HL-60 (cell line): ENCODE data around the gene OR52D1.

Experiments
- DNase-seq, 2 experiments: peaks; one replicate each; pipeline ENCODE4 v3.0.0-alpha.2; 2010 to 2020; ENCODE audit warnings: low read depth in 1 of 2, low spot score in 1 of 2
- H3K27ac ChIP-seq: fragments of 250-450 bp; sonication (Bioruptor Pico); replicated peaks from 2 replicates; pipeline ENCODE4 v1.5.1; 2020; ENCODE audit warnings: mild to moderate bottlenecking, moderate library complexity
- H3K27me3 ChIP-seq: fragments of 250-450 bp; sonication (Bioruptor Pico); 2 replicates; pipeline ENCODE4 v1.5.1; 2021; ENCODE audit warnings: mild to moderate bottlenecking, moderate library complexity; ENCODE audit not compliant: insufficient read depth, poor library complexity, severe bottlenecking
- H3K4me3 ChIP-seq: replicated peaks from 2 replicates; pipeline ENCODE4 v1.5.1; 2011; ENCODE audit warnings: mild to moderate bottlenecking, control low read depth, low read length; ENCODE audit not compliant: insufficient read depth
- CTCF ChIP-seq: IDR thresholded peaks from one replicate; pipeline ENCODE4 v1.5.1; 2011; ENCODE audit warnings: low read length, control low read depth, inconsistent platforms; ENCODE audit not compliant: insufficient read depth
- GABPA ChIP-seq: IDR thresholded peaks from 2 replicates; pipeline ENCODE4 v1.6.1; 2012; ENCODE audit warnings: low read depth
- POLR2AphosphoS5 ChIP-seq: IDR thresholded peaks from 2 replicates; pipeline ENCODE4 v1.6.1; 2012; ENCODE audit warnings: low read depth
- REST ChIP-seq: IDR thresholded peaks from 2 replicates; pipeline ENCODE4 v1.6.1; 2012; ENCODE audit warnings: low read depth; ENCODE audit not compliant: insufficient replicate concordance
- SPI1 ChIP-seq: IDR thresholded peaks from 2 replicates; pipeline ENCODE4 v1.6.1; 2012; ENCODE audit warnings: low read depth, mild to moderate bottlenecking, borderline replicate concordance

OR52D1 gene

GRCh38 chr11:5508605-5509004 is 20.1 kb downstream of the OR52D1 start:
- Histone ChIP-seq H3K4me3 (no peak overlapping the region), H3K27me3 (peaks cover 9% of the 10 kb centered on the region), H3K27ac (no peak overlapping the region)
- TF ChIP-seq REST (no peak), CTCF (no peak), SPI1 (no peak), GABPA (no peak), POLR2AphosphoS5 (no peak)
- DNase-seq, result no peak

GRCh38 chr11:5509803-5510202 is 21.3 kb downstream of the OR52D1 start, which contains the start of gene UBQLN3:
Gene UBQLN3 (minus strand): TSS chr11:5509957. CDS start chr11:5509558, 399 bp downstream.
- DNase-seq, result no peak
- Histone ChIP-seq H3K27me3 (peaks cover 9% of the 10 kb centered on the region), H3K4me3 (no peak within 1 kb of the TSS), H3K27ac (no peak within 1 kb of the TSS)
- no peak for TF ChIP-seq GABPA
- no peak for TF ChIP-seq REST
- TF ChIP-seq CTCF, result no peak

- DNase-seq, result no peak
- Histone ChIP-seq H3K27me3 (peaks cover 7% of the 10 kb centered on the region), H3K4me3 (no peak overlapping the region), H3K27ac (no peak overlapping the region)
- TF ChIP-seq REST (no peak), CTCF (no peak), POLR2AphosphoS5 (no peak), SPI1 (no peak)
These were observed 26.4 kb downstream of the OR52D1 start for GRCh38 chr11:5514841-5515240.
